Gastrocnemius medialis (tissue), 4 donors: Measurements from ENCODE around the gene TPM3. TPM values are rescaled to one million over a fixed set of nuclear protein-coding genes. Genes with fewer than 3 reads are reported as not detected.
"Not testable (repeated sequence)": the region's sequence is repeated elsewhere in the genome, so short reads cannot be mapped to it uniquely, and the experiment has no call there.

Source experiments
- ATAC-seq, 2 donors: fragments of 150-250 bp; one replicate each; pipeline ENCODE4 v1.9.1; 2016
- DNase-seq, 2 donors: peaks; one replicate each; pipeline ENCODE4 v3.0.0-alpha.2; 2019
- H3K27ac ChIP-seq, 4 donors: fragments of 200-600 bp; sonication (generic); 1 replicate in 1 of 4; 2 replicates in 3 of 4; pipeline ENCODE4 v1.5.1; 2016 to 2018; ENCODE audit warnings: mild to moderate bottlenecking in 2 of 4, moderate library complexity in 1 of 4
- H3K27me3 ChIP-seq, 3 donors: fragments of 200-600 bp; sonication (generic) in 2 of 3; 1 replicate in 1 of 3; 2 replicates in 2 of 3; pipeline versions ENCODE4 v1.5.1 to v1.6.0; 2016 to 2019; ENCODE audit warnings: mild to moderate bottlenecking in 1 of 3, moderate library complexity in 1 of 3
- H3K36me3 ChIP-seq, 2 donors: fragments of 200-600 bp; sonication (generic) in 1 of 2; one replicate each; pipeline ENCODE4 v1.5.1; 2017 to 2018
- H3K4me1 ChIP-seq, 2 donors: fragments of 200-600 bp; sonication (generic) in 1 of 2; one replicate each; pipeline ENCODE4 v1.5.1; 2016 to 2017; ENCODE audit warnings: mild to moderate bottlenecking in 2 of 2
- H3K4me3 ChIP-seq, 4 donors: fragments of 200-600 bp; sonication (generic) in 3 of 4; 1 replicate in 1 of 4; 2 replicates in 3 of 4; pipeline ENCODE4 v1.5.1; 2016 to 2019; ENCODE audit warnings: mild to moderate bottlenecking in 2 of 4
- H3K9me3 ChIP-seq, 3 donors: fragments of 200-600 bp; sonication (generic) in 2 of 3; 1 replicate in 1 of 3; 2 replicates in 2 of 3; pipeline ENCODE4 v1.5.1; 2016 to 2019
- CTCF ChIP-seq, 5 experiments: fragments of 450-650 bp in 3 of 5; fragments of 200-600 bp in 2 of 5; sonication (generic) in 2 of 5; IDR thresholded peaks in 4 of 5; conservative IDR thresholded peaks in 1 of 5; 1 replicate in 4 of 5; 2 replicates in 1 of 5; pipeline ENCODE4 v1.5.1; 2016 to 2019; ENCODE audit warnings: antibody characterized with exemption in 5 of 5, mild to moderate bottlenecking in 3 of 5, moderate library complexity in 3 of 5
- POLR2A ChIP-seq, 2 donors: fragments of 450-650 bp; IDR thresholded peaks; one replicate each; pipeline ENCODE4 v1.6.1; 2017; ENCODE audit warnings: antibody characterized with exemption in 2 of 2, mild to moderate bottlenecking in 2 of 2, moderate library complexity in 2 of 2
- in situ Hi-C, 4 donors: fragments of 200-750 bp; cut with MboI; loops; one replicate each; pipeline versions ENCODE4 v1.15.0 to v1.8.0; 2017; ENCODE audit warnings: low sequenced_read_pairs in 4 of 4
- intact Hi-C: fragments of 100-400 bp; cut with DNase I; formaldehyde crosslinking; loops from one replicate; pipeline ENCODE4 v1.15.1; 2023; ENCODE audit warnings: low total_unique reads
- total RNA-seq, 4 donors: library from RNA; depleted of rRNA; stranded (reverse); fragments of >200 nt; gene quantifications; one replicate each; pipeline versions ENCODE4 v1.1.0 to v1.2.3, GENCODE V29; 2016

Gene TPM3
- total RNA-seq, 4 donors from 2014 or later: 1,776 to 3,699 (median 2,786) TPM

- in situ Hi-C loops: no loop called here
- no peak for ATAC-seq
- intact Hi-C loops: no loop called here
- DNase-seq: no peak
- peaks cover 13 to 32% of the 10 kb centered on the region in 2 donors for H3K4me1 ChIP-seq
- TF ChIP-seq CTCF (IDR thresholded peaks at IDR 0.05 in 4 of 5, conservative IDR thresholded peaks at IDR 0.05 in 1 of 5): no peak
- no peak for TF ChIP-seq POLR2A (IDR thresholded peaks at IDR 0.05)
- H3K9me3 ChIP-seq: no peaks in the 10 kb centered on the region
- H3K27me3 ChIP-seq: no peaks in the 10 kb centered on the region
- no peak overlapping the region for H3K4me3 ChIP-seq
- peak overlapping the region in 1 of 4 donors; percentile 83 for H3K27ac ChIP-seq
- no peaks in the 10 kb centered on the region for H3K36me3 ChIP-seq
These were observed 49.5 kb downstream of the TPM3 start for GRCh38 chr1:154142358-154142757.

- H3K27me3 ChIP-seq: no peaks in the 10 kb centered on the region
- H3K9me3 ChIP-seq: no peaks in the 10 kb centered on the region
- peak overlapping the region; percentile 54 to 85 (median 78) for H3K27ac ChIP-seq
- TF ChIP-seq CTCF (IDR thresholded peaks at IDR 0.05 in 4 of 5, conservative IDR thresholded peaks at IDR 0.05 in 1 of 5) (no peak), POLR2A (IDR thresholded peaks at IDR 0.05) (no peak)
- H3K36me3 ChIP-seq: no peaks in the 10 kb centered on the region
- ATAC-seq (peak; percentile 94 to 96), DNase-seq (peak; percentile 56 to 73)
- in situ Hi-C loops: no loop called here
- H3K4me3 ChIP-seq: no peak overlapping the region
- intact Hi-C loops: no loop called here
- peaks cover 13 to 32% of the 10 kb centered on the region in 2 donors for H3K4me1 ChIP-seq
These were observed 50.7 kb downstream of the TPM3 start for GRCh38 chr1:154141240-154141639.

GRCh38 chr1:154137888-154138287, 54.0 kb downstream of the TPM3 start:
- Histone ChIP-seq H3K36me3 (no peaks in the 10 kb centered on the region), H3K4me3 (no peak overlapping the region), H3K9me3 (no peaks in the 10 kb centered on the region), H3K27me3 (no peaks in the 10 kb centered on the region), H3K27ac (no peak overlapping the region), H3K4me1 (peaks cover 13 to 32% of the 10 kb centered on the region in 2 donors)
- no peak for DNase-seq
- no peak for ATAC-seq
- TF ChIP-seq POLR2A (IDR thresholded peaks at IDR 0.05) (no peak), CTCF (IDR thresholded peaks at IDR 0.05 in 4 of 5, conservative IDR thresholded peaks at IDR 0.05 in 1 of 5) (no peak)
- intact Hi-C loops (no loop called here), in situ Hi-C loops (no loop called here)

GRCh38 chr1:154133256-154133655, 58.6 kb downstream of the TPM3 start:
- in situ Hi-C loops: no loop called here
- Histone ChIP-seq H3K27me3 (no peaks in the 10 kb centered on the region), H3K36me3 (no peaks in the 10 kb centered on the region), H3K4me3 (no peak overlapping the region), H3K27ac (no peak overlapping the region), H3K4me1 (no peaks in the 10 kb centered on the region), H3K9me3 (no peaks in the 10 kb centered on the region)
- no peak for ATAC-seq
- no peak for DNase-seq
- no peak for TF ChIP-seq CTCF (IDR thresholded peaks at IDR 0.05 in 4 of 5, conservative IDR thresholded peaks at IDR 0.05 in 1 of 5)
- no peak for TF ChIP-seq POLR2A (IDR thresholded peaks at IDR 0.05)
- intact Hi-C loops: no loop called here

GRCh38 chr1:154129391-154129970, 62.4 kb downstream of the TPM3 start:
- TF ChIP-seq CTCF (IDR thresholded peaks at IDR 0.05 in 4 of 5, conservative IDR thresholded peaks at IDR 0.05 in 1 of 5): no peak
- no peak for TF ChIP-seq POLR2A (IDR thresholded peaks at IDR 0.05)
- intact Hi-C loops (no loop called here), in situ Hi-C loops (no loop called here)
- no peaks in the 10 kb centered on the region for H3K9me3 ChIP-seq
- H3K27ac ChIP-seq: no peak overlapping the region
- no peaks in the 10 kb centered on the region for H3K27me3 ChIP-seq
- no peaks in the 10 kb centered on the region for H3K4me1 ChIP-seq
- ATAC-seq: no peak
- DNase-seq: no peak
- H3K36me3 ChIP-seq: no peaks in the 10 kb centered on the region
- H3K4me3 ChIP-seq: no peak overlapping the region

GRCh38 chr1:154123205-154123604, 68.7 kb downstream of the TPM3 start:
- H3K4me3 ChIP-seq, ATAC-seq, H3K27ac ChIP-seq, intact Hi-C loops, in situ Hi-C loops, H3K9me3 ChIP-seq, H3K27me3 ChIP-seq, H3K4me1 ChIP-seq, DNase-seq, H3K36me3 ChIP-seq: not testable (repeated sequence)
